CD14-positive monocyte (primary cell): Measurements from ENCODE around the gene SMIM29. TPM values are rescaled to one million over a fixed set of nuclear protein-coding genes. Genes with fewer than 3 reads are reported as not detected.
"Not testable (repeated sequence)": the region's sequence is repeated elsewhere in the genome, so short reads cannot be mapped to it uniquely, and the experiment has no call there.

ENCODE experiments used
- DNase-seq, 3 donors: peaks; one replicate each; pipeline ENCODE4 v3.0.0-alpha.2; 2011 to 2022
- H2AFZ ChIP-seq: 2 replicates; pipeline ENCODE4 v1.6.0; 2012; ENCODE audit warnings: mild to moderate bottlenecking, low read depth, low read length, inconsistent platforms; ENCODE audit not compliant: insufficient read depth, poor library complexity, severe bottlenecking
- H3K27ac ChIP-seq, 2 donors: 1 replicate in 1 of 2; 2 replicates in 1 of 2; pipeline ENCODE4 v1.5.1; 2012 to 2013; ENCODE audit warnings: low read length in 2 of 2, control low read depth in 1 of 2, inconsistent platforms in 1 of 2, low read depth in 1 of 2, mild to moderate bottlenecking in 1 of 2
- H3K27me3 ChIP-seq, 2 donors: one replicate each; pipeline versions ENCODE4 v1.6.0 to v1.6.1; 2011 to 2013; ENCODE audit warnings: low read length in 2 of 2; ENCODE audit not compliant: control insufficient read depth in 2 of 2, insufficient read depth in 2 of 2
- H3K36me3 ChIP-seq, 2 donors: replicated peaks in 1 of 2; 1 replicate in 1 of 2; 2 replicates in 1 of 2; pipeline versions ENCODE4 v1.5.1 to v1.6.1; 2012 to 2013; ENCODE audit warnings: low read length in 2 of 2, control low read depth in 1 of 2, inconsistent platforms in 1 of 2, mild to moderate bottlenecking in 1 of 2; ENCODE audit not compliant: insufficient read depth in 2 of 2, control insufficient read depth in 1 of 2
- H3K4me1 ChIP-seq, 2 donors: 1 replicate in 1 of 2; 2 replicates in 1 of 2; pipeline versions ENCODE4 v1.5.1 to v1.6.1; 2012 to 2013; ENCODE audit warnings: low read length in 2 of 2, control low read depth in 1 of 2, inconsistent platforms in 1 of 2, mild to moderate bottlenecking in 1 of 2, moderate library complexity in 1 of 2; ENCODE audit not compliant: insufficient read depth in 2 of 2, control insufficient read depth in 1 of 2
- H3K4me2 ChIP-seq: replicated peaks from 2 replicates; pipeline ENCODE3; 2012; ENCODE audit warnings: low read length, moderate library complexity, mild to moderate bottlenecking; ENCODE audit not compliant: poor library complexity, severe bottlenecking; ENCODE audit errors: extremely low read depth
- H3K4me3 ChIP-seq, 3 experiments: fragments of 200-600 bp in 1 of 3; sonication (generic) in 1 of 3; replicated peaks in 1 of 3; 1 replicate in 2 of 3; 2 replicates in 1 of 3; pipeline ENCODE4 v1.5.1; 2011 to 2013; ENCODE audit warnings: low read length in 3 of 3, mild to moderate bottlenecking in 3 of 3, control low read depth in 2 of 3, low read depth in 2 of 3, inconsistent platforms in 1 of 3, moderate library complexity in 1 of 3
- H3K79me2 ChIP-seq: 2 replicates; pipeline ENCODE4 v1.6.0; 2012; ENCODE audit warnings: mild to moderate bottlenecking, control low read depth, inconsistent platforms, low read length, moderate library complexity; ENCODE audit not compliant: insufficient read depth
- H3K9ac ChIP-seq: 2 replicates; pipeline ENCODE4 v1.6.0; 2017; ENCODE audit warnings: low read length, mild to moderate bottlenecking; ENCODE audit not compliant: insufficient read depth, poor library complexity, severe bottlenecking
- H3K9me3 ChIP-seq, 2 donors: replicated peaks in 1 of 2; 1 replicate in 1 of 2; 2 replicates in 1 of 2; pipeline versions ENCODE4 v1.5.1 to v1.6.1; 2012 to 2013; ENCODE audit warnings: low read length in 2 of 2, control low read depth in 1 of 2; ENCODE audit not compliant: control insufficient read depth in 1 of 2, insufficient read depth in 1 of 2
- H4K20me1 ChIP-seq: 2 replicates; pipeline ENCODE4 v1.6.0; 2012; ENCODE audit warnings: mild to moderate bottlenecking, low read length, control low read depth, moderate library complexity; ENCODE audit not compliant: insufficient read depth
- H3K27ac Mint-ChIP-seq, 7 donors: one replicate each; pipeline ENCODE4 v1.8.0; 2020; ENCODE audit warnings: mild to moderate bottlenecking in 7 of 7, mixed read lengths in 7 of 7, moderate library complexity in 6 of 7, inconsistent platforms in 2 of 7
- H3K27me3 Mint-ChIP-seq, 3 donors: one replicate each; pipeline ENCODE4 v1.8.0; 2021 to 2022; ENCODE audit warnings: low read depth in 3 of 3, mild to moderate bottlenecking in 3 of 3, mixed read lengths in 3 of 3, moderate library complexity in 3 of 3, inconsistent platforms in 1 of 3
- H3K36me3 Mint-ChIP-seq, 2 donors: one replicate each; pipeline ENCODE4 v1.8.0; 2020; ENCODE audit warnings: mixed read lengths in 2 of 2, inconsistent platforms in 1 of 2, mild to moderate bottlenecking in 1 of 2
- H3K4me1 Mint-ChIP-seq: one replicate; pipeline ENCODE4 v1.8.0; 2020; ENCODE audit warnings: mild to moderate bottlenecking, mixed read lengths
- H3K4me3 Mint-ChIP-seq, 2 donors: one replicate each; pipeline ENCODE4 v1.8.0; 2020; ENCODE audit warnings: mild to moderate bottlenecking in 2 of 2, mixed read lengths in 2 of 2, moderate library complexity in 1 of 2
- H3K9me3 Mint-ChIP-seq, 7 donors: one replicate each; pipeline ENCODE4 v1.8.0; 2020 to 2022; ENCODE audit warnings: mixed read lengths in 7 of 7, mild to moderate bottlenecking in 6 of 7, moderate library complexity in 6 of 7, inconsistent platforms in 2 of 7
- WGBS: methylation state at CpG from one replicate; pipeline ENCODE4 v1.1.5; 2013; ENCODE audit warnings: missing lambda C conversion rate; ENCODE audit not compliant: insufficient coverage; 5-methylcytosine and 5-hydroxymethylcytosine counted together
- intact Hi-C, 2 donors: fragments of 100-400 bp; cut with micrococcal nuclease; formaldehyde crosslinking; loops; one replicate each; pipeline versions ENCODE4 v1.15.0 to v1.15.1; 2023
- polyA plus RNA-seq, 3 donors: library from polyadenylated mRNA; depleted of rRNA in 1 of 3; unstranded in 2 of 3; stranded (reverse) in 1 of 3; fragments of 300-500 nt in 2 of 3; fragments of >200 nt in 1 of 3; fragmentation: Illumina TruSeq in 2 of 3; gene quantifications; 1 replicate in 2 of 3; 2 replicates in 1 of 3; pipeline ENCODE4 v1.2.3, GENCODE V29; 2012 to 2021
- TF ChIP-seq, protein P1 (sequence below): fragments of 200-600 bp; IDR thresholded peaks from one replicate; pipeline ENCODE4 v1.8.0; 2022; ENCODE audit warnings: antibody characterized with exemption, mild to moderate bottlenecking

The SMIM29 gene
- polyA plus RNA-seq, 3 donors, result 57.2 to 66.7 (median 60.5) TPM

DNA sequence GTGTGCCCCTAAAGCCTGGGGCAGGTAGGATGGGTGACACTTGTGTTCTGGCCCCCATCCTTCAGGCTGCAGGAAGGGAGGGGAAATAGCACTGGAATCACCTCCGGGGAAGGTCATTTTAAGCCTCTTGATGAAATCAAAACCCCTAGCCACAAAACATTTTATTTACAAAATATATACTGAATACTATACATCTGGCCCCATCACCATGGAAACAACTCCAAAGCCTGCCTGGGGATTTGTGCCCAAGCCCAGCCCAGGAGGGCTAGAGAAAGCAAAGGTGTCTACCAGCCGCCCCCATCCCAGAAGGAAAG lies 2.6 kb downstream of the SMIM29 start:
- peaks cover 54% of the 10 kb centered on the region for H4K20me1 ChIP-seq
- no peak overlapping the region for H3K4me3 ChIP-seq
- H3K4me3 Mint-ChIP-seq, result no peak overlapping the region
- no peak for DNase-seq
- H3K9me3 Mint-ChIP-seq, result no peaks in the 10 kb centered on the region
- peaks cover 8% of the 10 kb centered on the region for H3K79me2 ChIP-seq
- no peak overlapping the region for H3K27ac ChIP-seq
- intact Hi-C loops, result loop anchor here in 1 of 2 donors (5.0 kb wide), 1 partner anchor 49 kb away; no protein-coding TSS in a partner anchor
- peaks cover 39 to 50% of the 10 kb centered on the region in 2 donors for H3K4me1 ChIP-seq
- TF ChIP-seq, protein P1, sequence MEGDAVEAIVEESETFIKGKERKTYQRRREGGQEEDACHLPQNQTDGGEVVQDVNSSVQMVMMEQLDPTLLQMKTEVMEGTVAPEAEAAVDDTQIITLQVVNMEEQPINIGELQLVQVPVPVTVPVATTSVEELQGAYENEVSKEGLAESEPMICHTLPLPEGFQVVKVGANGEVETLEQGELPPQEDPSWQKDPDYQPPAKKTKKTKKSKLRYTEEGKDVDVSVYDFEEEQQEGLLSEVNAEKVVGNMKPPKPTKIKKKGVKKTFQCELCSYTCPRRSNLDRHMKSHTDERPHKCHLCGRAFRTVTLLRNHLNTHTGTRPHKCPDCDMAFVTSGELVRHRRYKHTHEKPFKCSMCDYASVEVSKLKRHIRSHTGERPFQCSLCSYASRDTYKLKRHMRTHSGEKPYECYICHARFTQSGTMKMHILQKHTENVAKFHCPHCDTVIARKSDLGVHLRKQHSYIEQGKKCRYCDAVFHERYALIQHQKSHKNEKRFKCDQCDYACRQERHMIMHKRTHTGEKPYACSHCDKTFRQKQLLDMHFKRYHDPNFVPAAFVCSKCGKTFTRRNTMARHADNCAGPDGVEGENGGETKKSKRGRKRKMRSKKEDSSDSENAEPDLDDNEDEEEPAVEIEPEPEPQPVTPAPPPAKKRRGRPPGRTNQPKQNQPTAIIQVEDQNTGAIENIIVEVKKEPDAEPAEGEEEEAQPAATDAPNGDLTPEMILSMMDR, result no peak
- no CpG with 5 or more reads among the region's 2 CpGs for whole genome bisulfite sequencing
- peak overlapping the region in 3 of 7 donors; percentile 3 to 85 (median 33) for H3K27ac Mint-ChIP-seq
- H3K9me3 ChIP-seq, result no peaks in the 10 kb centered on the region
- H3K4me1 Mint-ChIP-seq, result peaks cover 65% of the 10 kb centered on the region
- no peak overlapping the region for H3K4me2 ChIP-seq
- no peak overlapping the region for H3K9ac ChIP-seq
- H2AFZ ChIP-seq, result no peak overlapping the region
- peaks cover 20 to 25% of the 10 kb centered on the region in 2 donors for H3K36me3 ChIP-seq
- H3K36me3 Mint-ChIP-seq, result peaks cover 38 to 45% of the 10 kb centered on the region in 2 donors
- H3K27me3 Mint-ChIP-seq, result no peaks in the 10 kb centered on the region
- H3K27me3 ChIP-seq, result no peaks in the 10 kb centered on the region

DNA sequence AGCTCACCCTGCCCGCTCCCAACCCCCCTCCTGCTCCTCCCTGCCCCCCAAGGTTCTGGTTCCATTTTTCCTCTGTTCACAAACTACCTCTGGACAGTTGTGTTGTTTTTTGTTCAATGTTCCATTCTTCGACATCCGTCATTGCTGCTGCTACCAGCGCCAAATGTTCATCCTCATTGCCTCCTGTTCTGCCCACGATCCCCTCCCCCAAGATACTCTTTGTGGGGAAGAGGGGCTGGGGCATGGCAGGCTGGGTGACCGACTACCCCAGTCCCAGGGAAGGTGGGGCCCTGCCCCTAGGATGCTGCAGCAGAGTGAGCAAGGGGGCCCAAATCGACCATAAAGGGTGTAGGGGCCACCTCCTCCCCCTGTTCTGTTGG lies 3.1 kb downstream of the SMIM29 start:
- not testable (repeated sequence) for H3K27ac ChIP-seq, H3K4me2 ChIP-seq
- H3K4me1 Mint-ChIP-seq, result peaks cover 65% of the 10 kb centered on the region

DNA sequence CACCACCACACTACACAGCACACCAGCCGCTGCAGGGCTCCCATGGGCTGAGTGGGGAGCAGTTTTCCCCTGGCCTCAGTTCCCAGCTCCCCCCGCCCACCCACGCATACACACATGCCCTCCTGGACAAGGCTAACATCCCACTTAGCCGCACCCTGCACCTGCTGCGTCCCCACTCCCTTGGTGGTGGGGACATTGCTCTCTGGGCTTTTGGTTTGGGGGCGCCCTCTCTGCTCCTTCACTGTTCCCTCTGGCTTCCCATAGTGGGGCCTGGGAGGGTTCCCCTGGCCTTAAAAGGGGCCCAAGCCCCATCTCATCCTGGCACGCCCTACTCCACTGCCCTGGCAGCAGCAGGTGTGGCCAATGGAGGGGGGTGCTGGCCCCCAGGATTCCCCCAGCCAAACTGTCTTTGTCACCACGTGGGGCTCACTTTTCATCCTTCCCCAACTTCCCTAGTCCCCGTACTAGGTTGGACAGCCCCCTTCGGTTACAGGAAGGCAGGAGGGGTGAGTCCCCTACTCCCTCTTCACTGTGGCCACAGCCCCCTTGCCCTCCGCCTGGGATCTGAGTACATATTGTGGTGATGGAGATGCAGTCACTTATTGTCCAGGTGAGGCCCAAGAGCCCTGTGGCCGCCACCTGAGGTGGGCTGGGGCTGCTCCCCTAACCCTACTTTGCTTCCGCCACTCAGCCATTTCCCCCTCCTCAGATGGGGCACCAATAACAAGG lies 3.6 kb downstream of the SMIM29 start:
- WGBS, result no CpG with 5 or more reads among the region's 13 CpGs
- not testable (repeated sequence) for H3K4me3 Mint-ChIP-seq
- peak overlapping the region in 5 of 7 donors; percentile 63 to 92 (median 85) for H3K27ac Mint-ChIP-seq

More for the DNA sequence above, 3.1 kb downstream of the SMIM29 start:
- H3K27me3 ChIP-seq, H3K4me3 Mint-ChIP-seq, H3K9me3 ChIP-seq, H2AFZ ChIP-seq, H3K4me3 ChIP-seq, H3K27me3 Mint-ChIP-seq, H3K79me2 ChIP-seq, H3K9ac ChIP-seq, DNase-seq, H3K9me3 Mint-ChIP-seq: not testable (repeated sequence)
- WGBS, result no CpG with 5 or more reads among the region's 7 CpGs
- Histone ChIP-seq H3K4me1 (peaks cover 39 to 50% of the 10 kb centered on the region in 2 donors), H3K36me3 (peaks cover 24 to 29% of the 10 kb centered on the region in 2 donors), H4K20me1 (peaks cover 57% of the 10 kb centered on the region)
- intact Hi-C loops, result loop anchor here in 1 of 2 donors (5.0 kb wide), 1 partner anchor 48 kb away; no protein-coding TSS in a partner anchor
- Mint-ChIP-seq H3K36me3 (peaks cover 43 to 50% of the 10 kb centered on the region in 2 donors), H3K27ac (peak overlapping the region in 4 of 7 donors; percentile 70 to 92 (median 79))

More for the DNA sequence above, 3.6 kb downstream of the SMIM29 start:
- not testable (repeated sequence) for H3K27me3 Mint-ChIP-seq, H3K27ac ChIP-seq, H3K9me3 Mint-ChIP-seq, H3K27me3 ChIP-seq, H3K9me3 ChIP-seq, H3K9ac ChIP-seq, H3K4me2 ChIP-seq, DNase-seq, H2AFZ ChIP-seq, H3K4me3 ChIP-seq
- H3K4me1 ChIP-seq, result peaks cover 38 to 48% of the 10 kb centered on the region in 2 donors
- peaks cover 64% of the 10 kb centered on the region for H3K4me1 Mint-ChIP-seq
- peaks cover 63% of the 10 kb centered on the region for H4K20me1 ChIP-seq
- intact Hi-C loops, result loop anchor here in 1 of 2 donors (5.0 kb wide), 1 partner anchor 48 kb away; no protein-coding TSS in a partner anchor
- H3K36me3 ChIP-seq, result peaks cover 25 to 35% of the 10 kb centered on the region in 2 donors
- H3K79me2 ChIP-seq, result peaks cover 11% of the 10 kb centered on the region
- H3K36me3 Mint-ChIP-seq, result peaks cover 48 to 55% of the 10 kb centered on the region in 2 donors
